Activated CD4-positive, CD25-positive, alpha-beta regulatory T cell treated with anti-CD3 and anti-CD28 coated beads, Interleukin-2, amount 50 U/mL, for 24 hours (primary cell): ENCODE measurements around the gene ABHD17C.
"Not testable (repeated sequence)": the region's sequence is repeated elsewhere in the genome, so short reads cannot be mapped to it uniquely, and the experiment has no call there.

Experiments
- ATAC-seq, 2 donors: fragments of 150-1000 bp; cut with Tn5 transposase; one replicate each; pipeline ENCODE4 v1.10.0; 2021; ENCODE audit warnings: mild to moderate bottlenecking in 1 of 2, moderate library complexity in 1 of 2

ABHD17C gene

DNA sequence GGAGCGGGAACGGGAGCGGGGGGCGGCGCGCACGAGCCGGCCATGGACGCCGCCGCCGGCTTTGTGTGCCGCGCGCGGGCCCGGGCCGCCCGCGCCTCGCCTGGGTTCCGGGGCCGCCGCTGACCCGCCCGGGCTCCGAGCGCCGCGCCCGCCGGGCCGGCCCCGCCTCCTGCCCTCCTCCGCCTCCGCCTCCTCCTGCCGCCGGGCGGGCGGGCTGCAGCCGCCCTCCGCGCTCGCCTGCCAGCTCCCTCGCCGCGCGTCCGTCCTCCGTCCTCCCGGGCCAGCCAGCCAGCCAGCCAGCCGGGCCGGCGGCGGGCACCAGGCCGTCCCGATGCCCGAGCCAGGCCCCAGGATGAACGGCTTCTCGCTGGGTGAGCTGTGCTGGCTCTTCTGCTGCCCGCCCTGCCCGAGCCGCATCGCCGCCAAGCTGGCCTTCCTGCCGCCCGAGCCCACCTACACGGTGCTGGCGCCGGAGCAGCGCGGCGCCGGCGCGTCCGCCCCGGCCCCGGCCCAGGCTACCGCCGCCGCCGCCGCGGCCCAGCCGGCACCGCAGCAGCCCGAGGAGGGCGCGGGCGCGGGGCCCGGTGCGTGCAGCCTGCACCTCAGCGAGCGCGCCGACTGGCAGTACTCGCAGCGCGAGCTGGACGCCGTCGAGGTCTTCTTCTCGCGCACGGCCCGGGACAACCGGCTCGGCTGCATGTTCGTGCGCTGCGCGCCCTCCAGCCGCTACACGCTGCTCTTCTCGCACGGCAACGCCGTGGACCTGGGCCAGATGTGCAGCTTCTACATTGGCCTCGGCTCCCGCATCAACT, at the start of gene ABHD17C:
ABHD17C (plus strand) TSS at position 212 of the 812 bp plus-strand sequence; CDS start at position 332, 120 bp downstream.
- peak; percentile 68 to 75 for ATAC-seq

GRCh38 chr15:80645494-80646065, 49.5 kb upstream of the ABHD17C start:
- ATAC-seq, result no peak

DNA sequence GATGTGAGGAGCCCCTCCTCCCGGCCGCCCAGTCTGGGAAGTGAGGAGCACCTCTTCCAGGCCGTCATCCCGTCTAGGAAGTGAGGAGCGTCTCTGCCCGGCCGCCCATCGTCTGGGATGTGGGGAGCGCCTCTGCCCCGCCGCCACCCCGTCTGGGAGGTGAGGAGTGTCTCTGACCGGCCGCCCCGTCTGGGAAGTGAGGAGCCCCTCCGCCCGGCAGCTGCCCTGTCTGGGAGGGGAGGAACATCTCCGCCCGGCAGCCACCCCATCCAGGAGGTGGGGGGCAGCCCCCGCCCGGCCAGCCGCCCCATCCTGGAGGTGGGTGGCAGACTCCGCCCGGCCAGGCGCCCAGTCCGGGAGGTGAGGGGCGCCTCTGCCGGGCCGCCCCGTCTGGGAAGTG, 47.7 kb upstream of the ABHD17C start:
- ATAC-seq, result not testable (repeated sequence)

DNA sequence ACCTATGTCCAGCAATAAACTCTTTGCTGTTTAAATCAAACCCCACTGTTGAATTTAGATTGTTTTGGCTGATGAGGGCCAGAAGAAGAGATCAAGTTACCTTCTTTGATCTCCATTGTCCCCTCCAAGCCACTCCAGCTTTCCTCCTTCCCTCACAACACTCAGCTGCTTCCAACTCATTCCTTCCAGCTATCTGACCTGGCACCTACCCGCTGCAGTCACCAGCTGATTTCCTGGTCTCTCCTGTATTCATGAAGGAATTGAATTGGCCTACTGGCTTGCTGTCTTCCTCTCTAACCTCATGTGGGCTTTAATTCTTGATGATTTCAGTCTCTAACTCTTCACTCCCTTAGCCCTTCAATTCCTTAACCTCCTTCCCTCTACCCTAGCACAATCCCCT, 40.8 kb upstream of the ABHD17C start:
- ATAC-seq, result no peak

DNA sequence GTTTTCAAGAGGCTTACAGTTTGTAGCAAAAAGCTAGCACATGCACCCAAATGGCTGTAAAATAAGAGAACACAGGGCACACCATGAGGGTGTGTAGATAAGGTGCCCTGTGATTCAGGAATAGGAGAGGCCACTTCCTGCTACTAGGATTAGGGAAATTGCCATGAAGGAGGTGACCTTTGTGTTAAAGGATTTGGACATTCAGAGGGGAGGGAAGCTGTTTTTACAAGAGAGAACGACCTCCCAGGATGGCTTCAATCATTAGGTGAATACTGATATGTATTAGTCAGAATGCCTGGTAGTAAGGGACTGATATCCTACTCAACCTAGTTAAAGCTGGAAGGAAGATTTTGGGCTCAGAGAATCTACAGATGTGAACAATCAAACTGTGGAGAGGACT, 35.7 kb upstream of the ABHD17C start:
- ATAC-seq, result no peak

DNA sequence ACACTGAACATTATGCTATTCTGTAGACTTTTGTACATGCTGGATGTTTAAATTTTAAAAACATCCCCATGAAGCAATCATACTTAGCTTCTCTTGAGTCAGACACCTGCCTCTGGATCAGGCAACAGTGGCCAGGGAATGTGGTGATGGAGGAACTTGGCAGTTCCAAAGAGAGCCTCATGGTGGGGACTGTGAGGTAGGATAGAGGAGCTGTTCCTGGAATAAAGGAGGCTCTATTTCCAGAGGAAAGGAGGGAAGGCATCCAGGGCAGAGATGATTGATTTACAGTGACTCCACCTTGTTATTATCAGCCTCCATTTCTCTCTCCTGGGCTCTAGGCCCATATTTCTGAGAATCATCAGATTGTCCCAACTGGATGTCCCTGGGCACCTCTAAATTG, 35.0 kb upstream of the ABHD17C start:
- no peak for ATAC-seq

GRCh38 chr15:80662129-80662528, 33.0 kb upstream of the ABHD17C start:
- no peak for ATAC-seq

DNA sequence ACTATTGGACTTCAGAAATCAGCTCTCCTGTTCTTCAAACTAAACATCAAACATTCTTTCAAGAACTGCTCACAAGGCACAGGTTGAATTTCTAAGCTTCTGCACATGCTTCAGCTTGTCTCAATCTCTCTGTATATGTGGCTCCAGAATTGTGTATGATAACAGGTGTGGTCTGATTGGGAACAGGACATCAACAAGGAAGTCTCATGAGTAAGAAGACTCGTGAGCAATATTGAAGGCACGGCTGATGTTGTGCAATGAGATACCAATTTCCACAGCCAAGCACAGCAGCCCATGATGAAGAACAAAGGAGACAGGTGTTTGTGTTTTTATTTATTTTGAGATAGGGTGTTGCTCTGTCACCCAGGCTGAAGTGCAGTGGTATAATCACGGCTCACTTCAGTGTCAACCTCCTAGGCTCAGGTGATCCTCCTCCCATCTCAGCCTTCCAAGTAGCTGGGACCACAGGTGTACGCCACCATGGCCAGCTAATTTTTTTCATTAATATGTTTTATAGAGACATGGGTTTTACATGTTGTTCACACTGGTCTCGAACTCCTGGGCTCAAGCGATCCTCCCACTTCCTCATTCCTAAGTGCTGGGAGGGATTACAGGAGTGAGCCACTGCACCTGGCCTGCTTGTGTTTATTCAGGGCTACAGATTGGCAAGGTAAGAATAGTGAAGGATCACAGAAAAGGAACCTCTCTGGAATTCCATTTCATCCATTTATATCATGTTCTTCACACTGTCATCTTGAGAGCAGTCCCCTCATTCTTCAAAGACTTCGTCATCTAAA, 32.2 kb upstream of the ABHD17C start:
- ATAC-seq, result no peak

GRCh38 chr15:80665151-80665550, 30.0 kb upstream of the ABHD17C start:
- no peak for ATAC-seq

DNA sequence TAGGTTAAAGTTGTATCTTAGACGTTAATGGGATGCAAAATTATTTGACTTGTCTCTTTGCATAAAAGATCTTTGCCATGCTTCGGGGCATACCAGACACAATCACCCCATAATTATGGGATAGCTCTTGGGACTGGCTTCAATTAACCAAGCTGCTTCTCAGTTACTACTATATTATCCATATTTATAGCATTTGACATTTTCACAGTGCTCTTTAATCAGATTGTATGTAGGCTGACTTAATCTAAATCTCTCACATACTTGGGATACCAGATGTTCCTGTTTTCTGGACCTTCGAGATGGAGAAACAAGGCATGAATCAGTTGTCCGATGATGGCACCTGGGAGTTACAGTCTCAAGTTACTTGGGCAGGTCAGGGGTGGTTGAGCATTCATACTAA, 27.2 kb upstream of the ABHD17C start:
- ATAC-seq, result no peak

DNA sequence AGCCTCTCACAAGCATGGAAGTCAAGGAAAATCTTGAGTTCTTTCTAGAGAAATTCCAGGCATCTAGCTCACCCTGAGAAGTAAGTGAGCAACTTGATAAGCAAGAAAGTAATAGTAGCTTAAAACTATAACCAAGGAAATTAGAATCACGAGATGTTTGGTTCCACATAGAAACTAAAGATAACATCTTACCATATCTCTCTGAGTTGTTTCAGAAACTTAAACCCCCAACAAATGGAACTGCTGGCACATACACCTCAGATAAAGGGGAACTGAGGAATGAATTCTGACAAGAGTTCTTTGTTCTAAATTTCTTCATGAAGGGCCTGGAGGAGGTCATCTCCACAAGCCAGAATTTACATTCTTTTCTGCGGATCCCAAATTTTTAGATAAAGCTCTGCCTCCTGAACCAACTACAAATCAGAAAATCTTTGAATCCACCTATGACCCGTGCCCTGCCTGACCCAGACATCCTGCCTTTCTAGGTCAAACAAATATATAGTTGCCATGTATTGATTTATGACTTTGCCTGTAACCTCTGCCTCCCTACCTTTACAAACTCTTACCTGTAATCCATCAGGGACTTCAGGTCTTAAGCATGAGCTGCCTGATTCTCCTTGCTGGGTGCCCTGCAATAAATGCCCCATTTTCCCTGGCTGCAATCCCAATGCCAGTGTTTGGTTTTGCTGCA, 26.4 kb upstream of the ABHD17C start:
- no peak for ATAC-seq

DNA sequence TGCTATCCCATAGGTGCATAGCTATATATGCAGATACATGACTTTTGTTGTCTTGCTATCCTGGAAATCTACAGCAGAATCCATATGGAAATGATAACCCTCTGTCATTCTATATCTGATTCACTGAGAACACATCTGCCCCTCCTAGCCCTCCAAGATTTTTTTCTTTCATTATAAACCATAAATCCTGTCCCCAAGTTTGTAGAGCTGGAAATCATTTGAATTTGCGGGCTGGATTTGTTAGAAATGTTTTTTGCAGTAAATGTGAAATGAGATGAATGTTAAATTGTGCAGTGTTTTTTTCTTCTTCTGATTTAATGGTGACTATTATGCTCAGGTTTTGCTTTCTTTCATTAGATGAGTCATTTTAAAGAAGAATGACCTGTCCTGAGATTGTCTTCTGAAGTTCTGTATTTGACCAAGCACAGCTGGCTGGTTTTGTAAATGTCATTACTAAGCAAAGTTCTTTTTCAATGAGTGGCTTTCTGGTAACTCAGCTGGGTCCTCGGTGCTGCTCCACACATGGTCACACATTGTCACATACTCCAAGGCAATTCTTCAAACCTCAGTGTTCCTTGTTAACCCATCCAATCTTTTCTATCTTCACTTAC, 25.3 kb upstream of the ABHD17C start:
- ATAC-seq, result no peak

GRCh38 chr15:80673561-80674244, 21.4 kb upstream of the ABHD17C start:
- ATAC-seq, result no peak

- no peak for ATAC-seq
Observed at GRCh38 chr15:80674245-80674614, 20.9 kb upstream of the ABHD17C start.

- ATAC-seq, result no peak
Observed at GRCh38 chr15:80677041-80677440, 18.1 kb upstream of the ABHD17C start.

DNA sequence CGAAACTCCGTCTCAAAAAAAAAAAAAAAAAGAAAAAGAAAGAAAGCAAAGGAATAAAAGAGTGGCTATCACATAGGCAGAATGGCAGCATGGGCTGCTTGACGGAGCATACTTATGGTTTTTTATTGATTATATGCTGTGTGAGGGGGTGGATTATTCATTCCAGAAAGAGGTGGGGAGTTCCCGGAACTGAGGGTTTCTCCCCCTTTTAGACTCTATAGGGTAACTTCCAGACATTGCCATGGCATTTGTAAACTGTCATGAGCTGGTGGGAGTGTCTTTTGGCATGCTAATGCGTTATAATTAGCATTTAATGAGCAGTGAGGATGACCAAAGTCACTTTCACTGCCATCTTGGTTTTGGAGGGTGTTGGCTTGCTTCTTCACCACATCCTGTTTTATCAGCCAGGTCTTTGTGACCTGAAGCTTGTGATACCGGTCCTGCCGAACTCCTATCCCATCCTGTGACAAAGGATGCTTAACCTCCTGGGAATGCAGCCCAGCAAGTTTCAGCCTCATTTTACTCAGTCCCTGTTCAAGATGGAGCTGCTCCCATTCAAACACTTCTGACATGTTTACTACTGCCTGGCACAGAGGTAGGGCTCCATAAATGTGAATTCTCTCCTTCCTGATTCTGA, 15.8 kb upstream of the ABHD17C start:
- no peak for ATAC-seq

DNA sequence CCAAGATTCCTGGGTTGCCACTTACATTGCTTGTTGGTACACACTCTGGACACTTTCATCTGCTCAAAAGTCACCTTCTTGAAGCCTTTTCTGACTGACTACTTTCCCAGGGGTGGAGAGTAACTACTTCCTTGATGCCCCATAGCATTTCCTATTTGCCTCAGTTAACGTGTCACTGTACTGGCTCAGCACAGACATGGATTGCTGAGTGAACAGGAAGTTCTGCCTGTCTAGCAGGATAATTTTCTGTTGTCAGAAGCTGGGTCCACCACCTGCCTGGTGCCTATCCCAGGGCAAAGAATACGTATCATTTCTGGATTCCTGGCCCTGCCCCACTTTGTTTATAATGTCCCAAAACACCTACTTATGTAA, 15.3 kb upstream of the ABHD17C start:
- no peak for ATAC-seq

DNA sequence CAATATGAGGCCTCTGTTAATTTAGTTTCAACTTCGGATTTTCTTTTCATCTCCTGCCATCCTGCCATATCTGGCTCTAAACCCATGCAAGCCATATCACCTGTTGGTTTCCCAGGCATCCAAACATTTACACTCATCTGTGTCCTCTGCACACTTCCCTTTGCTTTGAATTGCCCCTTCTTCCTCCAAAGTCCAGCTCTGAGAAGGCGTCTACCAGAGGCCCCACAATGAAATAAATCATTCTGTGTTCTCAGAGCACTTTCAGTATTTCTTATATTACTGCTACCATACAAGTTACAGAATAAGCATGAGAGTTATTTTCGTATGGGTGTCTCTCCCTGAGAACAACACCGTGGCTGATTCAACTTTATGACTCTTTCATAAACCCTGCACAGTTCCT, 12.9 kb upstream of the ABHD17C start:
- ATAC-seq, result no peak

- no peak for ATAC-seq
Observed at GRCh38 chr15:80684697-80685096, 10.4 kb upstream of the ABHD17C start.

GRCh38 chr15:80685628-80686027, 9.5 kb upstream of the ABHD17C start:
- no peak for ATAC-seq

DNA sequence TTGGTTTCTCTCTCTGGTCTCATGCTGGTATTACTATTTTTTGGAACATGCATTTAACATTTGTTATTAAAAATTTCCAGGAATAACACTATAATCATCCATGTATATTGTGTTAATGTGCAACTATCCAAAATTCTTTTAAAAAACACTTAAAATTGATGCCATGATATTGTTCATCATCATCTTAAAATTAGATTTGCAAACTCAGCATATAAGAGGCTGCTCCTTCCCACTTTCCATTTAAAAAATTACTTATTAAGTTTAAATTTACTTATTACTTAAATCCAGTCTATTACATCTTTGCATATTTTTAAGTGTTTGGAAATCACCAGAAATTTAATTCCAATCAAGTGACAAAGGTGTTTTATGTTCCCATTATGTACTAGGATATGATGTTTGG, 5.8 kb upstream of the ABHD17C start:
- ATAC-seq, result no peak

DNA sequence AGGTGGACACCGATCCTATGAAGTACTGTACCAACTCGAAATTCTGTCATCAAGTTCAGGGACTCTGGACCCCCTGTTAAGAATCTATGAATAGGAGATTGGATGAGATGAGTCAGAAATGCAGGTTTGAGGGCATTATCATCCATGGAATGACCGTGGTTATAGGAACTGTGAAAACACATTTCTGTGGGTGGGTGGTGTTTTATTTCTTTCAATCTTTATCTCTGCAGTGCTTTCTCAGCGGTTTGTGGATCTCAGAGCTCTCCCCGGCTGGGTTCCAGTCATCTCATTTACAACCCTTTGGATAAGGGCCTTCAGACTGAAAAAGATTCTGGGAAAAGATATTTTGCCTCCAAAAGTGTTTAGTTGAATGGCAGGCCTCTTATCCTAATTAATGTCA, 5.4 kb upstream of the ABHD17C start:
- ATAC-seq, result no peak
